ENCODE results near the gene CFAP61.

- TF ChIP-seq EP300 (IDR thresholded peaks at IDR 0.05) = no peak
- no peak for TF ChIP-seq CTCF (IDR thresholded peaks at IDR 0.05)
- no peak for TF ChIP-seq POLR2AphosphoS5 (IDR thresholded peaks at IDR 0.05)
These were observed 338.8 kb downstream of the CFAP61 start for GRCh38 chr20:20391115-20391514.
